ENCODE results near the gene NDUFB11.
A peak's percentile ranks its signal among the peaks of the same experiment; 100 is the strongest.
"Not testable (repeated sequence)": the region's sequence is repeated elsewhere in the genome, so short reads cannot be mapped to it uniquely, and the experiment has no call there.

The NDUFB11 gene

GRCh38 chrX:47146121-47146935, 1.8 kb upstream of the NDUFB11 start:
- no peak for DNase-seq (ENCODE audit: low read depth in 2 of 2)

- DNase-seq (ENCODE audit: low read depth in 2 of 2), result peak in 1 of 2 experiments; percentile 0
These were observed 1.1 kb upstream of the NDUFB11 start for GRCh38 chrX:47145395-47146120.

GRCh38 chrX:47143894-47144625, 442 bp downstream of the NDUFB11 start:
- DNase-seq (ENCODE audit: low read depth in 2 of 2), result peak in 1 of 2 experiments; percentile 1

GRCh38 chrX:47138171-47138570, 6.3 kb downstream of the NDUFB11 start:
- DNase-seq (ENCODE audit: low read depth in 2 of 2), result no peak

- not testable (repeated sequence) for DNase-seq (ENCODE audit: low read depth in 2 of 2)
These were observed 8.9 kb downstream of the NDUFB11 start for GRCh38 chrX:47135650-47136049.

GRCh38 chrX:47133493-47133892, 11.0 kb downstream of the NDUFB11 start:
- DNase-seq (ENCODE audit: low read depth in 2 of 2), result no peak

- DNase-seq (ENCODE audit: low read depth in 2 of 2), result no peak
These were observed 14.6 kb downstream of the NDUFB11 start for GRCh38 chrX:47129899-47130358.

GRCh38 chrX:47129157-47129898, 15.2 kb downstream of the NDUFB11 start:
- peak; percentile 92 to 93 for DNase-seq (ENCODE audit: low read depth in 2 of 2)

GRCh38 chrX:47124466-47124865, 20.0 kb downstream of the NDUFB11 start:
- DNase-seq (ENCODE audit: low read depth in 2 of 2), result not testable (repeated sequence)

- not testable (repeated sequence) for DNase-seq (ENCODE audit: low read depth in 2 of 2)
These were observed 27.9 kb downstream of the NDUFB11 start for GRCh38 chrX:47116551-47117110.

GRCh38 chrX:47112316-47112954, 32.1 kb downstream of the NDUFB11 start:
- DNase-seq (ENCODE audit: low read depth in 2 of 2), result no peak

GRCh38 chrX:47110936-47111615, 33.4 kb downstream of the NDUFB11 start:
- not testable (repeated sequence) for DNase-seq (ENCODE audit: low read depth in 2 of 2)

GRCh38 chrX:47101206-47101605, 43.3 kb downstream of the NDUFB11 start:
- DNase-seq (ENCODE audit: low read depth in 2 of 2), result no peak

GRCh38 chrX:47098338-47099094, 46.0 kb downstream of the NDUFB11 start:
- DNase-seq (ENCODE audit: low read depth in 2 of 2), result no peak

GRCh38 chrX:47097018-47097417, 47.5 kb downstream of the NDUFB11 start:
- no peak for DNase-seq (ENCODE audit: low read depth in 2 of 2)

GRCh38 chrX:47093860-47094259, 50.6 kb downstream of the NDUFB11 start:
- no peak for DNase-seq (ENCODE audit: low read depth in 2 of 2)

GRCh38 chrX:47093248-47093647, 51.3 kb downstream of the NDUFB11 start:
- DNase-seq (ENCODE audit: low read depth in 2 of 2), result no peak

All from fibroblast of skin of left biceps (primary cell).